Measurements from ENCODE around the gene CLCF1. TPM values are rescaled to one million over a fixed set of nuclear protein-coding genes. Genes with fewer than 3 reads are reported as not detected.
A peak's percentile ranks its signal among the peaks of the same experiment; 100 is the strongest.

The CLCF1 gene
- total RNA-seq, 2 donors from 2014 or later, result 1.7 to 4.0 TPM

GRCh38 chr11:67345247-67345919, 28.0 kb downstream of the CLCF1 start:
- intact Hi-C loops (cut with DNase I), result loop anchor here (5.0 kb wide), 2 partner anchors 37 to 162 kb away; partner anchors contain the start of genes CDK2AP2 and PITPNM1
- Histone ChIP-seq H3K9me3 (no peaks in the 10 kb centered on the region), H3K4me3 (no peak overlapping the region), H3K36me3 (no peaks in the 10 kb centered on the region), H3K9ac (ENCODE audit: low read depth in 2 of 2, low read length in 2 of 2) (peak overlapping the region; percentile 35 to 83), H3K27ac (peak overlapping the region; percentile 91), H3K27me3 (no peaks in the 10 kb centered on the region), H3K4me1 (peaks cover 7% of the 10 kb centered on the region)
- DNase-seq, result no peak
- no peak for TF ChIP-seq CTCF (IDR thresholded peaks at IDR 0.05)

DNA sequence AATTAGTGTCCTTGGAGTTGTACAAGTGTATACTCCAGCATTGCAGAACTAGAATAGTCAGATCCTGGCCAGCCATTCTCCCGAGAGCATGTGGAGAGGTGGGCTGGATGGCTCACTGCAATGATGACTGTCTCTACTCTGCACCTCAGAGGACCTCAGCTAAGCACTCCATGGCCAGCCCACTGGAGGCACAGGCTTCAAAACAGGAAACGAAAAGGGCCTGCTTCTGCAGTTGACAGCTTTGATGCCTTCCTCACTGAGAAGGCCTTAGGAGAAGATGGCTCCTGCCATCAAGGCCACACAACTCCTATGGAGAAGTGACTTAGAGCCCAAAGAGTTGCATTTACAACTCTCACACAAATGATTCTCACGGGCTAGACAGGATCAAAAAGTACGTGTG, 29.1 kb downstream of the CLCF1 start:
- intact Hi-C loops (cut with DNase I), result no loop called here

DNA sequence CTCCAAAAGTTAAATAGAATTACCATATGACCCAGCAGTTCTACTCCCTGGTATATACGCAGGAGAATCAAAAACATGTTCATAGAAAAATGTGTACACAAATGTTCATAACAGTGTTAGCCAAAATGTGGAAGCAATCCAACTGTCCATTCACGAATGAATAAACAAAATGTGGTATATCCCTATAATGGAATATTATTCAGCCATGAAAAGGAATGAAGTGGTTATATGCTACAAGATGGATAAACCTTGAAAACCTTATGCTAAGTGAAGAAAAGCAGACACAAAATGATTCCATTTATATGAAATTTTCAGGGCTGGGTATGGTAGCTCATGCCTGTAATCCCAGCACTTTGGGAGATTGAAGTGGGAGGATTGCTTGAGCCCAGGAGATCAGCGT, 36.1 kb downstream of the CLCF1 start:
- intact Hi-C loops (cut with DNase I), result no loop called here

More for the DNA sequence above, 29.1 kb downstream of the CLCF1 start:
- no peak for TF ChIP-seq CTCF (IDR thresholded peaks at IDR 0.05)
- Histone ChIP-seq H3K4me3 (no peak overlapping the region), H3K27me3 (no peaks in the 10 kb centered on the region), H3K4me1 (peaks cover 7% of the 10 kb centered on the region), H3K9me3 (no peaks in the 10 kb centered on the region), H3K27ac (peak overlapping the region; percentile 91), H3K9ac (ENCODE audit: low read depth in 2 of 2, low read length in 2 of 2) (no peak overlapping the region), H3K36me3 (no peaks in the 10 kb centered on the region)
- no peak for DNase-seq

DNA sequence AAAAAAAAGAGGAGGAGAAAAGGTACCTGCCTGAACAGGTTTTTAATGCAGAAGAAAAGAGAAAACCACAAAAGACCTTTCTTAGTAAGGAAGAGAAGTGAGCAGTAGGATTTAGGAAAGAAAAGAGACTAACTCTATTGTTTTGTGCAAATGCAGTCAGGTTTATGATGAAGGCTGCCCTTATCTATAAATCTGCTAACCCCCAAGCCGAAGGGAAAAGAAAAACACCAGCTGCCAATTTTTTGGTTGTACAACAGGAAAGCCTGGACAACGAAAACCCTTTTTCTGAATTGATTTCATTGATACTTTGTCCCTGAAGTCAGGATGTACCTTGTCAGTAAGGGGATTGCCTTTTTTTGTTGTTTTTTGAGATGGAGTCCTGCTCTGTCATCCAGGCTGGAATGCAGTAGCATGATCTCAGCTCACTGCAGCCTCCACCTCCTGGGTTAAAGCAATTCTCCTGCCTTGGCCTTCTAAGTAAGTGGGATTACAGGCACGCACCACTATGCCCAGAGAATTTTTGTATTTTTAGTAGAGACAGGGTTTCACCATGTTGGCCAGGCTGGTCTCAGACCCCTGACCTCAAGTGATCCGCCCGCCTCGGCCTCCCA, 41.2 kb downstream of the CLCF1 start:
- Histone ChIP-seq H3K27me3 (no peaks in the 10 kb centered on the region), H3K4me1 (no peaks in the 10 kb centered on the region), H3K36me3 (no peaks in the 10 kb centered on the region), H3K9ac (ENCODE audit: low read depth in 2 of 2, low read length in 2 of 2) (no peak overlapping the region), H3K9me3 (no peaks in the 10 kb centered on the region), H3K27ac (no peak overlapping the region), H3K4me3 (no peak overlapping the region)
- DNase-seq, result no peak
- TF ChIP-seq CTCF (IDR thresholded peaks at IDR 0.05), result no peak
- intact Hi-C loops (cut with DNase I), result no loop called here

More for the DNA sequence above, 36.1 kb downstream of the CLCF1 start:
- Histone ChIP-seq H3K27me3 (no peaks in the 10 kb centered on the region), H3K9ac (ENCODE audit: low read depth in 2 of 2, low read length in 2 of 2) (no peak overlapping the region), H3K4me1 (no peaks in the 10 kb centered on the region), H3K4me3 (no peak overlapping the region), H3K27ac (no peak overlapping the region), H3K36me3 (no peaks in the 10 kb centered on the region), H3K9me3 (no peaks in the 10 kb centered on the region)
- no peak for TF ChIP-seq CTCF (IDR thresholded peaks at IDR 0.05)
- DNase-seq, result no peak

GRCh38 chr11:67323526-67323925, 49.9 kb downstream of the CLCF1 start:
- DNase-seq, result no peak
- intact Hi-C loops (cut with DNase I), result no loop called here

More at GRCh38 chr11:67323526-67323925, 49.9 kb downstream of the CLCF1 start:
- Histone ChIP-seq H3K4me1 (no peaks in the 10 kb centered on the region), H3K36me3 (no peaks in the 10 kb centered on the region), H3K4me3 (no peak overlapping the region), H3K9ac (ENCODE audit: low read depth in 2 of 2, low read length in 2 of 2) (no peak overlapping the region), H3K9me3 (no peaks in the 10 kb centered on the region), H3K27ac (no peak overlapping the region), H3K27me3 (no peaks in the 10 kb centered on the region)
- no peak for TF ChIP-seq CTCF (IDR thresholded peaks at IDR 0.05)

Measured in colonic mucosa (tissue), 4 donors.